SK-N-SH treated with all-trans-retinoic acid at 6 μM for 48 hours (cell line): ENCODE results near the gene NFIX.

Source experiments
- BACH2 ChIP-seq: fragments of 250-450 bp; sonication (Bioruptor Pico); IDR thresholded peaks from 2 replicates; pipeline ENCODE4 v1.9.0; 2021; ENCODE audit warnings: mild to moderate bottlenecking, borderline replicate concordance
- GLIS3 ChIP-seq: fragments of 250-450 bp; sonication (Bioruptor Pico); IDR thresholded peaks from 2 replicates; pipeline ENCODE4 v1.5.0; 2020; ENCODE audit warnings: mild to moderate bottlenecking, moderate library complexity
- POU6F1 ChIP-seq: fragments of 250-450 bp; sonication (Bioruptor Pico); IDR thresholded peaks from 2 replicates; pipeline ENCODE4 v1.8.0; 2021; ENCODE audit warnings: low read depth, mild to moderate bottlenecking, moderate library complexity, borderline replicate concordance
- PPARA ChIP-seq: fragments of 250-450 bp; sonication (Bioruptor Pico); IDR thresholded peaks from 2 replicates; pipeline ENCODE4 v1.5.0; 2020; ENCODE audit warnings: mild to moderate bottlenecking, borderline replicate concordance
- RARB ChIP-seq: fragments of 250-450 bp; sonication (Bioruptor Pico); IDR thresholded peaks from 2 replicates; pipeline ENCODE4 v1.8.0; 2021; ENCODE audit warnings: mild to moderate bottlenecking, moderate library complexity
- SNAI2 ChIP-seq: fragments of 250-450 bp; sonication (Bioruptor Pico); IDR thresholded peaks from 2 replicates; pipeline ENCODE4 v1.5.0; 2020; ENCODE audit warnings: mild to moderate bottlenecking, moderate library complexity
- TOX ChIP-seq: fragments of 250-450 bp; sonication (Bioruptor Pico); IDR thresholded peaks from 2 replicates; pipeline ENCODE4 v1.8.0; 2021; ENCODE audit warnings: mild to moderate bottlenecking, moderate library complexity, borderline replicate concordance
- ZC3H10 ChIP-seq: fragments of 250-450 bp; sonication (Bioruptor Pico); IDR thresholded peaks from 2 replicates; pipeline ENCODE4 v1.5.1; 2021; ENCODE audit warnings: mild to moderate bottlenecking, moderate library complexity
- ZFP30 ChIP-seq: fragments of 450-650 bp; formaldehyde crosslinking; IDR thresholded peaks from 2 replicates; pipeline ENCODE4 v1.5.0; 2022; ENCODE audit warnings: mild to moderate bottlenecking, moderate library complexity
- TF ChIP-seq, protein P1 (sequence below): fragments of 250-450 bp; sonication (Bioruptor Pico); IDR thresholded peaks from 2 replicates; pipeline ENCODE4 v1.5.1; 2020; ENCODE audit warnings: low read depth, mild to moderate bottlenecking, moderate library complexity
- TF ChIP-seq, protein P2 (sequence below): fragments of 250-450 bp; sonication (Bioruptor Pico); IDR thresholded peaks from 2 replicates; pipeline ENCODE4 v1.8.0; 2020; ENCODE audit warnings: mild to moderate bottlenecking, moderate library complexity, borderline replicate concordance
- TF ChIP-seq, protein P3 (sequence below): fragments of 250-450 bp; sonication (Bioruptor Pico); IDR thresholded peaks from 2 replicates; pipeline ENCODE4 v1.5.0; 2020; ENCODE audit warnings: mild to moderate bottlenecking, moderate library complexity

DNA sequence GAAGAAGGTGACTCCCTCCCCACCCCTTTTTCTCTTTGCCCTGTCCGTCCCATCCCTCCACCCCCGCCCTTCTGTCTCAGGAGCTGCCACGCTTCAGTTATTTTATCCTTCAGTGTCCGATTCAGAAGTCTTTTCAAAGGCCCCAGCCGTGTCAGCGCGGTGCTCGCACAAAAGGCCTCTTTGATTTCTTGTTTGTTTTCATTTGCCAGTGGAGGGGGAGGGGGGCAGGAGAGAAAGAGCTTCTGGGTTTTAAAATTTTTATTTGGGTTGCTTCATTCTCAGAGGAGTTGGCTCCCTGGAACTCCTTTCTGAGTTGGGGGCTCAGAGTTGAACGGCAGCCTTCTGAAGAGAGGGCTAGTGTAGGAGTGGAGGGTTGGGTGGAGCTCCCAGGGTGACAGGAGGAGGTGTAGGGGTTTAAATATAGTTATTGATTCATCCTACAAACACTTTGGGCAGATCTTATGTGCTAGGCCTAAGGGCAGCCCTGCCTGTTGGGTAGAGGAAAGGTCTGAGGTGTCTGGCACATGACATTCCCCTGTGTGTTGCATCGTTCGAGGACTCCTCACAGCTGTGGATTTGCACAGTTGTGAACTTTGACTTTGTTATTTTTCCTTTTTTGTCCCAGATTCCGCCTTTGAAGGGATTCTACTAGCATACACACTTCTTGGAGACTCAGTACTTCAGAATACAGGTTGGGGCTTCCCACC lies 36.8 kb downstream of the NFIX start:
- TF ChIP-seq, protein P1, sequence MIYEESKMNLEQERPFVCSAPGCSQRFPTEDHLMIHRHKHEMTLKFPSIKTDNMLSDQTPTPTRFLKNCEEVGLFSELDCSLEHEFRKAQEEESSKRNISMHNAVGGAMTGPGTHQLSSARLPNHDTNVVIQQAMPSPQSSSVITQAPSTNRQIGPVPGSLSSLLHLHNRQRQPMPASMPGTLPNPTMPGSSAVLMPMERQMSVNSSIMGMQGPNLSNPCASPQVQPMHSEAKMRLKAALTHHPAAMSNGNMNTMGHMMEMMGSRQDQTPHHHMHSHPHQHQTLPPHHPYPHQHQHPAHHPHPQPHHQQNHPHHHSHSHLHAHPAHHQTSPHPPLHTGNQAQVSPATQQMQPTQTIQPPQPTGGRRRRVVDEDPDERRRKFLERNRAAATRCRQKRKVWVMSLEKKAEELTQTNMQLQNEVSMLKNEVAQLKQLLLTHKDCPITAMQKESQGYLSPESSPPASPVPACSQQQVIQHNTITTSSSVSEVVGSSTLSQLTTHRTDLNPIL (CRISPR knock-in tag): no peak
- TF ChIP-seq RARB (CRISPR knock-in tag): no peak
- TF ChIP-seq, protein P2, sequence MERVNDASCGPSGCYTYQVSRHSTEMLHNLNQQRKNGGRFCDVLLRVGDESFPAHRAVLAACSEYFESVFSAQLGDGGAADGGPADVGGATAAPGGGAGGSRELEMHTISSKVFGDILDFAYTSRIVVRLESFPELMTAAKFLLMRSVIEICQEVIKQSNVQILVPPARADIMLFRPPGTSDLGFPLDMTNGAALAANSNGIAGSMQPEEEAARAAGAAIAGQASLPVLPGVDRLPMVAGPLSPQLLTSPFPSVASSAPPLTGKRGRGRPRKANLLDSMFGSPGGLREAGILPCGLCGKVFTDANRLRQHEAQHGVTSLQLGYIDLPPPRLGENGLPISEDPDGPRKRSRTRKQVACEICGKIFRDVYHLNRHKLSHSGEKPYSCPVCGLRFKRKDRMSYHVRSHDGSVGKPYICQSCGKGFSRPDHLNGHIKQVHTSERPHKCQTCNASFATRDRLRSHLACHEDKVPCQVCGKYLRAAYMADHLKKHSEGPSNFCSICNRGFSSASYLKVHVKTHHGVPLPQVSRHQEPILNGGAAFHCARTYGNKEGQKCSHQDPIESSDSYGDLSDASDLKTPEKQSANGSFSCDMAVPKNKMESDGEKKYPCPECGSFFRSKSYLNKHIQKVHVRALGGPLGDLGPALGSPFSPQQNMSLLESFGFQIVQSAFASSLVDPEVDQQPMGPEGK (CRISPR knock-in tag): no peak
- no peak for TF ChIP-seq POU6F1 (CRISPR knock-in tag)
- TF ChIP-seq PPARA (CRISPR knock-in tag): no peak
- no peak for TF ChIP-seq BACH2
- no peak for TF ChIP-seq ZC3H10
- no peak for TF ChIP-seq GLIS3 (CRISPR knock-in tag)
- no peak for TF ChIP-seq ZFP30
- TF ChIP-seq TOX (CRISPR knock-in tag): no peak
- TF ChIP-seq, protein P3, sequence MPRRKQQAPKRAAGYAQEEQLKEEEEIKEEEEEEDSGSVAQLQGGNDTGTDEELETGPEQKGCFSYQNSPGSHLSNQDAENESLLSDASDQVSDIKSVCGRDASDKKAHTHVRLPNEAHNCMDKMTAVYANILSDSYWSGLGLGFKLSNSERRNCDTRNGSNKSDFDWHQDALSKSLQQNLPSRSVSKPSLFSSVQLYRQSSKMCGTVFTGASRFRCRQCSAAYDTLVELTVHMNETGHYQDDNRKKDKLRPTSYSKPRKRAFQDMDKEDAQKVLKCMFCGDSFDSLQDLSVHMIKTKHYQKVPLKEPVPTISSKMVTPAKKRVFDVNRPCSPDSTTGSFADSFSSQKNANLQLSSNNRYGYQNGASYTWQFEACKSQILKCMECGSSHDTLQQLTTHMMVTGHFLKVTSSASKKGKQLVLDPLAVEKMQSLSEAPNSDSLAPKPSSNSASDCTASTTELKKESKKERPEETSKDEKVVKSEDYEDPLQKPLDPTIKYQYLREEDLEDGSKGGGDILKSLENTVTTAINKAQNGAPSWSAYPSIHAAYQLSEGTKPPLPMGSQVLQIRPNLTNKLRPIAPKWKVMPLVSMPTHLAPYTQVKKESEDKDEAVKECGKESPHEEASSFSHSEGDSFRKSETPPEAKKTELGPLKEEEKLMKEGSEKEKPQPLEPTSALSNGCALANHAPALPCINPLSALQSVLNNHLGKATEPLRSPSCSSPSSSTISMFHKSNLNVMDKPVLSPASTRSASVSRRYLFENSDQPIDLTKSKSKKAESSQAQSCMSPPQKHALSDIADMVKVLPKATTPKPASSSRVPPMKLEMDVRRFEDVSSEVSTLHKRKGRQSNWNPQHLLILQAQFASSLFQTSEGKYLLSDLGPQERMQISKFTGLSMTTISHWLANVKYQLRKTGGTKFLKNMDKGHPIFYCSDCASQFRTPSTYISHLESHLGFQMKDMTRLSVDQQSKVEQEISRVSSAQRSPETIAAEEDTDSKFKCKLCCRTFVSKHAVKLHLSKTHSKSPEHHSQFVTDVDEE (CRISPR knock-in tag): no peak
- no peak for TF ChIP-seq SNAI2 (CRISPR knock-in tag)
